Brain microvascular endothelial cell (primary cell): ENCODE results near the gene ANKRD53.
"Not testable (repeated sequence)": the region's sequence is repeated elsewhere in the genome, so short reads cannot be mapped to it uniquely, and the experiment has no call there.

ENCODE experiments used
- DNase-seq: peaks from one replicate; pipeline ENCODE4 v3.0.0-alpha.2; 2020
- H3K27ac ChIP-seq: fragments of 250-450 bp; sonication (Bioruptor Pico); 2 replicates; pipeline ENCODE4 v1.5.1; 2020; ENCODE audit warnings: mild to moderate bottlenecking, moderate library complexity
- H3K27me3 ChIP-seq: fragments of 250-450 bp; sonication (Bioruptor Pico); replicated peaks from 2 replicates; pipeline ENCODE4 v1.5.1; 2020; ENCODE audit warnings: mild to moderate bottlenecking
- H3K36me3 ChIP-seq: fragments of 250-450 bp; sonication (Bioruptor Pico); replicated peaks from 2 replicates; pipeline ENCODE4 v1.5.1; 2020; ENCODE audit warnings: mild to moderate bottlenecking
- H3K4me3 ChIP-seq: 2 replicates; pipeline ENCODE4 v1.5.1; 2011; ENCODE audit warnings: low read depth, mild to moderate bottlenecking, control low read depth, low read length, moderate library complexity
- in situ Hi-C: cut with HindIII; loops from 2 replicates; pipeline ENCODE4 v1.10.0; 2017; ENCODE audit warnings: low sequenced_read_pairs, low pct_ligation_motif_present
- TF ChIP-seq, protein P1 (sequence below): IDR thresholded peaks from 2 replicates; pipeline ENCODE4 v1.5.1; 2011; ENCODE audit warnings: low read depth, mild to moderate bottlenecking, moderate library complexity, low read length, control low read depth, inconsistent platforms; ENCODE audit errors: missing control alignments

ANKRD53 gene

DNA sequence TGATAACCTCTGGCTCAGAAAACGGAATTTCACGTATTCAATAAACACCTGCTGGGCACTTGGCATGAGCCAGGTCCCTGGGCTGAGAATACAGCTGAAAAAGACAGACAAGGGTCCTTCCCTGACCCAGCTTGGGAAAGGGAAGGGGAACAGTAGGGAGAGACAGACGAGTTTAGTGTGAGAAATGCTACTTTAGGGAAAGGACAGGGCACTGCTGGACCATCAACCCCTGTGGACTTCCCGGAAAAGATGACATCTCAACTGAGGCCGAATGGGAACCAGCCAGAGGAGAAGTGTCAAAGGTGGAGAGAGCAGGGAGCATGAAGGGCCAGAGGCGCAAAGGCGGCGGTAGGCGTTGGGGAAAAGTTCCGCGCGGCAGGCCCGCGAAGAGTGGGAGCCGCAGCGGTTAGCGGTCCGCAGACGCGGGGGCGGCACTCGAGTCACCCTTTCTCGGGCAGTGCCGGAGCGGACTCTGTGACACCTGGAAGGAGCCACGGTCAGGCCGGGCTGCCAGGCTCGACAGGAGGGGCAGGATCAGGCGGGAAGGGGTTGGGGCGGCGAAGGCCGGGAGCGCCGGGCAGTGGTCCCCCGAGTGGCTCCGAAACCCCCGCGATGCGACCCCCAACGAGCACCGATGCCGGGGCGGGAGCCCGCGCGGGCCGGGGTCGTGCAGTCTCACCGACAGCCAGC, 15.7 kb downstream of the ANKRD53 start:
- DNase-seq: no peak
- peaks cover 2% of the 10 kb centered on the region for H3K36me3 ChIP-seq
- in situ Hi-C loops: no loop called here
- H3K27me3 ChIP-seq: no peaks in the 10 kb centered on the region
- TF ChIP-seq, protein P1, sequence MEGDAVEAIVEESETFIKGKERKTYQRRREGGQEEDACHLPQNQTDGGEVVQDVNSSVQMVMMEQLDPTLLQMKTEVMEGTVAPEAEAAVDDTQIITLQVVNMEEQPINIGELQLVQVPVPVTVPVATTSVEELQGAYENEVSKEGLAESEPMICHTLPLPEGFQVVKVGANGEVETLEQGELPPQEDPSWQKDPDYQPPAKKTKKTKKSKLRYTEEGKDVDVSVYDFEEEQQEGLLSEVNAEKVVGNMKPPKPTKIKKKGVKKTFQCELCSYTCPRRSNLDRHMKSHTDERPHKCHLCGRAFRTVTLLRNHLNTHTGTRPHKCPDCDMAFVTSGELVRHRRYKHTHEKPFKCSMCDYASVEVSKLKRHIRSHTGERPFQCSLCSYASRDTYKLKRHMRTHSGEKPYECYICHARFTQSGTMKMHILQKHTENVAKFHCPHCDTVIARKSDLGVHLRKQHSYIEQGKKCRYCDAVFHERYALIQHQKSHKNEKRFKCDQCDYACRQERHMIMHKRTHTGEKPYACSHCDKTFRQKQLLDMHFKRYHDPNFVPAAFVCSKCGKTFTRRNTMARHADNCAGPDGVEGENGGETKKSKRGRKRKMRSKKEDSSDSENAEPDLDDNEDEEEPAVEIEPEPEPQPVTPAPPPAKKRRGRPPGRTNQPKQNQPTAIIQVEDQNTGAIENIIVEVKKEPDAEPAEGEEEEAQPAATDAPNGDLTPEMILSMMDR: no peak
- H3K4me3 ChIP-seq: peak overlapping the region; percentile 82
- peak overlapping the region; percentile 57 for H3K27ac ChIP-seq

DNA sequence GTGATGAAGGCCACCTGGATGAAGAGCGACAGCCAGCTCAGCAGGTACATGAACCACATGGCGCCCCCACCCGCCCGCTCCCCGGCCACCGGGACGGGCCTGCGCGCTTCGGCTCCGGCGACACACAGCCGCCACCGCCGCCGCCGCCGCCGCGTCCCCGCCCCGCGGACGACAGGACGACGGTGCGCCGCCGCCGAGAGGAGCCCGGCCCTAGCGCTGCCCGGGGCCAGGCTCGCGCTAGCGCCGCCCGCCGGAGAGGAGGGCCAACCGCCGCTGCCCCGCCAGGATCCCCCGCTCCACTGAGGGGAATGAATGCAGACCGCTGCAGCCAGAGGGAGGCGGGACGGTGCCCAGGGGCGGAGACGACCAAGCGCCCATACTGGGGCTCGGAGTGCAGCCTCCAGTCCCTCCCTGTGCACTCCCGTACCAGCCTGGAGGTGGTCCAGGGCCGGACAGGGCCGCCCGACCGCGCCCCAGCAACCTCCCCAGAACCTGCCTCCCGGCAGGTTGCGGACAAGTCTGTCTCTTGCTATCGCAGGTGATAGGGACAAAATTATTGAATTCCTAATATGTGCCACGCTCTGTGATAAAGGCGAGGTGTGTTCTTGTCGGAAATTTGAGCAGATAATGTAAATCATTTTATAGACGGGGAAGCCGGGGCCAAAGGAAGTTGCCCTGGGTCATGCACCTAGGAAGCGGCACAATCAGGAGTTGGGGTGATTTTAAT, 16.4 kb downstream of the ANKRD53 start, which contains the start of gene TEX261:
Gene TEX261, minus strand, starts transcription at position 175 of the 727 bp plus-strand sequence. Its CDS starts 116 bp downstream, at position 59.
- in situ Hi-C loops: no loop called here
- Histone ChIP-seq H3K4me3 (peak within 1 kb of the TSS; percentile 82), H3K27ac (peak within 1 kb of the TSS; percentile 57), H3K36me3 (no peaks in the 10 kb centered on the region), H3K27me3 (no peaks in the 10 kb centered on the region)
- DNase-seq: peak; percentile 78
- TF ChIP-seq, protein P1: peak; percentile 59

DNA sequence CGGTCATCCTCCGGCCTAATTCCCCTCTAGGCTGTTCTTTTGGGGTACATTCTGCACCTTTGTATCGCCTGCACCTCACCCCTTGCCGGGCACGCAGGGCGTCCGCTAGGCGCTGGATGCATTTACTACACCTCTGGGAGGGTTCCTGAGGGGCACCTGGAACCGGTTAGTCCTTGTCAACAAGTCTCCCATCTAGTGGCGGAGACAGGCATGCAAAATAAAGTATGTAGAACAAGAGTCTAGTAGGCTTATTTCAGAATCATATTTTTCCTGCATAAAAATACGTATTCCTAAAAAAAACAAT, 16.9 kb downstream of the ANKRD53 start:
- TF ChIP-seq, protein P1: peak; percentile 61
- no peak for DNase-seq
- Histone ChIP-seq H3K4me3 (peak overlapping the region; percentile 82), H3K36me3 (no peaks in the 10 kb centered on the region), H3K27ac (no peak overlapping the region), H3K27me3 (no peaks in the 10 kb centered on the region)
- in situ Hi-C loops: no loop called here

DNA sequence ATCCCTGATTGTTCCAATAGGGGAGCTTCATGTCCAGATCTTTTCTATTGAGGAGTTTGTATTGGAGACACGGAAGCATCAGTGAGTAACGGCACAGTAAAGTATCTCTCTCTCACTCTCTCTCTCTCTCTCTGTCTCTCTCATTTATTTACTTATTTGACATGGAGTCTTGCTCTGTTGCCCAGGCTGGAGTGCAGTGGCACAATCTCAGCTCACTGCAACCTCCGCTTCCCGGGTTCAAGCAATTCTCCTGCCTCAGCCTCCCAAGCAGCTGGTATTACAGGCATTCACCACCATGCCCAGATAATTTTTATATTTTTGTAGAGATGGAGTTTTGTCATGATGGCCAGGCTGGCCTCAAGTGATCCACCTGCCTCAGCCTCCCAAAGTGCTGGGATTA, 20.5 kb downstream of the ANKRD53 start:
- H3K36me3 ChIP-seq, H3K4me3 ChIP-seq, in situ Hi-C loops, DNase-seq, H3K27ac ChIP-seq, H3K27me3 ChIP-seq: not testable (repeated sequence)

DNA sequence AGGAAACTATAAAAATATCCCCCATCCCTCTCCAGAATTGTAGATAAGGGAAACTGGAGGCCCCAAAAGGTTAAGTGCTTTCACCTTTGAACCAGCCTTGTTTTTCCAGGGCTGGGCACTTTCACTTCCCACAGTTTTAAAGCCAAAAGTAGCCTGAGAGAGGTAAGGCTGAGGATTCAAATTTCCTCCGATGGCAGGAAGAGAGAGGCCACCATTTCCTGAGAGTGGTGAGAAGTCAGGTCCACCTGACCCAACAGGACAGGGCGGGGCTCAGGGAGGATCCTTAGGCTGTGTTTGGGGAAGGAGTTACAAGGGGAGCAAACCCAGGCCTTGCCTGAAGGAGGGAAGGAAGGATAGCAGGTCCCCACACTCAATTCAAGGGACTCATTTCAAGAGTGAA, 20.9 kb downstream of the ANKRD53 start:
- Histone ChIP-seq H3K4me3 (no peak overlapping the region), H3K27ac (no peak overlapping the region), H3K27me3 (no peaks in the 10 kb centered on the region), H3K36me3 (no peaks in the 10 kb centered on the region)
- TF ChIP-seq, protein P1: no peak
- in situ Hi-C loops: no loop called here
- DNase-seq: no peak

DNA sequence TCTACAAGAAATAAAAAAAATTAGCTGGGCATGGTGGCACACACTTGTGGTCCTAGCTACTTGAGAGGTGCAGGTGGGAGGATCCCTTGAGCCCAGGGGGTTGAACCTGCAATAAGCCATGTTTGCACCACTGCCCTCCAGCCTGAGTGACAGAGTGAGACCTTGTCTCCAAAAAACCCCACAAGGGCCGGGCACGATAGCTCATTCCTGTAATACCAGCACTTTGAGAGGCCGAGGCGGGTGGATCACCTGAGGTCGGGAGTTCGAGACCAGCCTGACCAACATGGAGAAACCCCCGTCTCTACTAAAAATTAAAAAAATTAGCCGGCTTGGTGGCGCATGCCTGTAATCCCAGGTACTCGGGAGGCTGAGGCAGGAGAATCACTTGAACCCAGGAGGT, 21.5 kb downstream of the ANKRD53 start:
- DNase-seq, in situ Hi-C loops, H3K27ac ChIP-seq, H3K27me3 ChIP-seq, H3K36me3 ChIP-seq, H3K4me3 ChIP-seq: not testable (repeated sequence)
